HEK293 (cell line): ENCODE data around the gene MGLL.
A peak's percentile ranks its signal among the peaks of the same experiment; 100 is the strongest.

Source experiments
- CTCF ChIA-PET: fragments of 350-600 bp; formaldehyde crosslinking; extraction: SDS; loops from one replicate; lab custom pipeline; 2021; ENCODE audit warnings: antibody characterized with exemption; lab: Yijun Ruan, JAX
- POLR2A ChIA-PET: fragments of 300-600 bp; formaldehyde crosslinking; extraction: SDS; loops from one replicate; lab custom pipeline; 2020; ENCODE audit warnings: antibody characterized with exemption, inconsistent platforms; lab: Yijun Ruan, JAX
- H3K27ac ChIP-seq: fragments of 200-500 bp; sonication (Bioruptor generic); 2 replicates; pipeline ENCODE4 v1.5.1; 2014; ENCODE audit warnings: low read depth, low read length, control low read depth, inconsistent platforms; ENCODE audit errors: extremely low read depth
- H3K36me3 ChIP-seq, 2 experiments: fragments of 200-500 bp in 1 of 2; sonication (Bioruptor generic) in 1 of 2; 1 replicate in 1 of 2; 2 replicates in 1 of 2; pipeline ENCODE4 v1.5.1; 2014 to 2017; ENCODE audit warnings: inconsistent platforms in 2 of 2, low read length in 2 of 2; ENCODE audit not compliant: control insufficient read depth in 2 of 2, insufficient read depth in 1 of 2
- H3K4me1 ChIP-seq: fragments of 200-500 bp; sonication (Bioruptor generic); 2 replicates; pipeline ENCODE4 v1.5.1; 2014; ENCODE audit warnings: mild to moderate bottlenecking, low read length, inconsistent platforms; ENCODE audit not compliant: control insufficient read depth, insufficient read depth
- H3K4me3 ChIP-seq: 2 replicates; pipeline ENCODE4 v1.5.1; 2011; ENCODE audit warnings: low read depth, mild to moderate bottlenecking, control low read depth, low read length, moderate library complexity
- H3K9me3 ChIP-seq: fragments of 200-500 bp; sonication (Bioruptor generic); 2 replicates; pipeline ENCODE4 v1.5.1; 2014; ENCODE audit warnings: low read depth, low read length, inconsistent platforms; ENCODE audit not compliant: control insufficient read depth, insufficient read depth
- IKZF3 ChIP-seq: fragments of 450-650 bp; IDR thresholded peaks from 2 replicates; pipeline ENCODE4 v1.5.0; 2018; ENCODE audit warnings: missing biosample characterization, mild to moderate bottlenecking, missing genetic modification characterization, moderate library complexity
- KLF17 ChIP-seq: fragments of 450-650 bp; formaldehyde crosslinking; IDR thresholded peaks from 2 replicates; pipeline ENCODE4 v1.5.1; 2016; ENCODE audit warnings: missing biosample characterization, missing genetic modification characterization
- SP2 ChIP-seq: fragments of 450-650 bp; formaldehyde crosslinking; IDR thresholded peaks from 2 replicates; pipeline ENCODE4 v1.5.1; 2016; ENCODE audit warnings: missing biosample characterization, missing genetic modification characterization
- ZBTB48 ChIP-seq: fragments of 450-650 bp; formaldehyde crosslinking; IDR thresholded peaks from 2 replicates; pipeline ENCODE4 v1.5.1; 2016; ENCODE audit warnings: missing biosample characterization, missing genetic modification characterization
- ZFP69B ChIP-seq: fragments of 450-650 bp; formaldehyde crosslinking; IDR thresholded peaks from 2 replicates; pipeline ENCODE4 v1.5.1; 2016; ENCODE audit warnings: missing biosample characterization, missing genetic modification characterization
- ZNF121 ChIP-seq: fragments of 450-650 bp; formaldehyde crosslinking; IDR thresholded peaks from 2 replicates; pipeline ENCODE4 v1.5.1; 2016; ENCODE audit warnings: missing biosample characterization, missing genetic modification characterization
- ZNF133 ChIP-seq: fragments of 450-650 bp; formaldehyde crosslinking; IDR thresholded peaks from 2 replicates; pipeline ENCODE4 v1.5.1; 2016; ENCODE audit warnings: missing biosample characterization, missing genetic modification characterization
- ZNF140 ChIP-seq: fragments of 450-650 bp; formaldehyde crosslinking; IDR thresholded peaks from 2 replicates; pipeline ENCODE4 v1.5.1; 2016; ENCODE audit warnings: missing biosample characterization, missing genetic modification characterization
- ZNF169 ChIP-seq: fragments of 450-650 bp; formaldehyde crosslinking; IDR thresholded peaks from 2 replicates; pipeline ENCODE4 v1.5.1; 2016; ENCODE audit warnings: missing biosample characterization, missing genetic modification characterization
- ZNF2 ChIP-seq: fragments of 450-650 bp; formaldehyde crosslinking; IDR thresholded peaks from 2 replicates; pipeline ENCODE4 v1.5.1; 2016; ENCODE audit warnings: missing biosample characterization, missing genetic modification characterization
- ZNF24 ChIP-seq: fragments of 450-650 bp; formaldehyde crosslinking; IDR thresholded peaks from 2 replicates; pipeline ENCODE4 v1.5.1; 2016; ENCODE audit warnings: missing biosample characterization, missing genetic modification characterization
- ZNF26 ChIP-seq: fragments of 450-650 bp; formaldehyde crosslinking; IDR thresholded peaks from 2 replicates; pipeline ENCODE4 v1.5.1; 2016; ENCODE audit warnings: missing biosample characterization, missing genetic modification characterization
- ZNF302 ChIP-seq: fragments of 450-650 bp; formaldehyde crosslinking; IDR thresholded peaks from 2 replicates; pipeline ENCODE4 v1.5.1; 2016; ENCODE audit warnings: missing biosample characterization, missing genetic modification characterization, low read depth
- ZNF501 ChIP-seq: fragments of 450-650 bp; formaldehyde crosslinking; IDR thresholded peaks from 2 replicates; pipeline ENCODE4 v1.5.1; 2016; ENCODE audit warnings: missing biosample characterization, missing genetic modification characterization
- ZNF544 ChIP-seq: fragments of 450-650 bp; formaldehyde crosslinking; IDR thresholded peaks from 2 replicates; pipeline ENCODE4 v1.5.0; 2017; ENCODE audit warnings: missing biosample characterization, missing genetic modification characterization
- ZNF596 ChIP-seq: fragments of 450-650 bp; IDR thresholded peaks from 2 replicates; pipeline ENCODE4 v1.5.0; 2018; ENCODE audit warnings: missing biosample characterization, mild to moderate bottlenecking, missing genetic modification characterization, moderate library complexity
- ZNF670 ChIP-seq: fragments of 450-650 bp; formaldehyde crosslinking; IDR thresholded peaks from 2 replicates; pipeline ENCODE4 v1.5.1; 2016; ENCODE audit warnings: missing biosample characterization, missing genetic modification characterization, low read depth
- ZSCAN4 ChIP-seq: fragments of 450-650 bp; formaldehyde crosslinking; IDR thresholded peaks from 2 replicates; pipeline ENCODE4 v1.5.1; 2017; ENCODE audit warnings: missing biosample characterization, missing genetic modification characterization
- TF ChIP-seq, protein P1 (sequence below): fragments of 450-650 bp; formaldehyde crosslinking; IDR thresholded peaks from 2 replicates; pipeline ENCODE4 v1.5.1; 2016; ENCODE audit warnings: missing biosample characterization, missing genetic modification characterization
- TF ChIP-seq, protein P2 (sequence below): fragments of 450-650 bp; formaldehyde crosslinking; IDR thresholded peaks from 2 replicates; pipeline ENCODE4 v1.5.1; 2016; ENCODE audit warnings: missing biosample characterization, missing genetic modification characterization
- TF ChIP-seq, protein P3 (sequence below): fragments of 450-650 bp; formaldehyde crosslinking; IDR thresholded peaks from 2 replicates; pipeline ENCODE4 v1.5.1; 2016; ENCODE audit warnings: missing biosample characterization, missing genetic modification characterization, low read depth

The MGLL gene

GRCh38 chr3:127825756-127826155 is 3.4 kb upstream of the MGLL start:
- no peak for TF ChIP-seq SP2
- no peak for TF ChIP-seq ZNF302
- TF ChIP-seq ZNF140: no peak
- TF ChIP-seq, protein P1, sequence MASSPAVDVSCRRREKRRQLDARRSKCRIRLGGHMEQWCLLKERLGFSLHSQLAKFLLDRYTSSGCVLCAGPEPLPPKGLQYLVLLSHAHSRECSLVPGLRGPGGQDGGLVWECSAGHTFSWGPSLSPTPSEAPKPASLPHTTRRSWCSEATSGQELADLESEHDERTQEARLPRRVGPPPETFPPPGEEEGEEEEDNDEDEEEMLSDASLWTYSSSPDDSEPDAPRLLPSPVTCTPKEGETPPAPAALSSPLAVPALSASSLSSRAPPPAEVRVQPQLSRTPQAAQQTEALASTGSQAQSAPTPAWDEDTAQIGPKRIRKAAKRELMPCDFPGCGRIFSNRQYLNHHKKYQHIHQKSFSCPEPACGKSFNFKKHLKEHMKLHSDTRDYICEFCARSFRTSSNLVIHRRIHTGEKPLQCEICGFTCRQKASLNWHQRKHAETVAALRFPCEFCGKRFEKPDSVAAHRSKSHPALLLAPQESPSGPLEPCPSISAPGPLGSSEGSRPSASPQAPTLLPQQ: no peak
- TF ChIP-seq KLF17 (tag by site-specific recombination): no peak
- no peak for TF ChIP-seq ZNF121 (tag by site-specific recombination)

GRCh38 chr3:127824151-127824825 is 2.0 kb upstream of the MGLL start:
- TF ChIP-seq ZNF596 (tag by site-specific recombination) (no peak), ZNF140 (no peak), ZSCAN4 (no peak), ZNF2 (tag by site-specific recombination) (no peak), ZNF169 (no peak), ZNF26 (tag by site-specific recombination) (no peak)
- Histone ChIP-seq H3K4me3 (no peak overlapping the region), H3K4me1 (0 out of 2 replicates have a peak, but pooled peaks cover 2% of the 10 kb centered on the region), H3K27ac (no peak overlapping the region), H3K36me3 (no peaks in the 10 kb centered on the region), H3K9me3 (no peaks in the 10 kb centered on the region)
- ChIA-PET CTCF (interaction anchor here (1.7 to 2.9 kb wide), 2 partner anchors 7 to 172 kb away, joined by 6 to 9 read pairs; no protein-coding TSS in a partner anchor), POLR2A (no interaction called here)

More at GRCh38 chr3:127825756-127826155, 3.4 kb upstream of the MGLL start:
- H3K4me1 ChIP-seq: 0 out of 2 replicates have a peak, but pooled peaks cover under 1% of the 10 kb centered on the region
- H3K4me3 ChIP-seq: no peak overlapping the region
- H3K9me3 ChIP-seq: no peaks in the 10 kb centered on the region
- CTCF ChIA-PET: interaction anchor here (1.2 to 2.9 kb wide), 3 partner anchors 34 to 174 kb away, joined by 3 to 9 read pairs (median 4); no protein-coding TSS in a partner anchor
- no peak overlapping the region for H3K27ac ChIP-seq
- POLR2A ChIA-PET: no interaction called here
- H3K36me3 ChIP-seq: no peaks in the 10 kb centered on the region

- Histone ChIP-seq H3K9me3 (no peaks in the 10 kb centered on the region), H3K4me1 (0 out of 2 replicates have a peak, but pooled peaks cover 2% of the 10 kb centered on the region), H3K36me3 (no peaks in the 10 kb centered on the region), H3K27ac (no peak overlapping the region; the same call in 1 of the 2 replicates), H3K4me3 (peak overlapping the region; percentile 20)
- ChIA-PET CTCF (interaction anchor here (0.6 to 1.7 kb wide), 2 partner anchors 8 to 1317 kb away, joined by 4 to 6 read pairs; no protein-coding TSS in a partner anchor), POLR2A (interaction anchor here (1.4 to 1.5 kb wide), 2 partner anchors 33 to 34 kb away, joined by 3 to 4 read pairs; no protein-coding TSS in a partner anchor)
- TF ChIP-seq, protein P2, sequence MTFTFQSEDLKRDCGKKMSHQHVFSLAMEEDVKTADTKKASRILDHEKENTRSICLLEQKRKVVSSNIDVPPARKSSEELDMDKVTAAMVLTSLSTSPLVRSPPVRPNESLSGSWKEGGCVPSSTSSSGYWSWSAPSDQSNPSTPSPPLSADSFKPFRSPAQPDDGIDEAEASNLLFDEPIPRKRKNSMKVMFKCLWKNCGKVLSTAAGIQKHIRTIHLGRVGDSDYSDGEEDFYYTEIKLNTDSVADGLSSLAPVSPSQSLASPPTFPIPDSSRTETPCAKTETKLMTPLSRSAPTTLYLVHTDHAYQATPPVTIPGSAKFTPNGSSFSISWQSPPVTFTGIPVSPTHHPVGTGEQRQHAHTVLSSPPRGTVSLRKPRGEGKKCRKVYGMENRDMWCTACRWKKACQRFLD (tag by site-specific recombination): no peak
- no peak for TF ChIP-seq ZNF670
- no peak for TF ChIP-seq ZNF544
- TF ChIP-seq ZNF133 (tag by site-specific recombination): no peak
- TF ChIP-seq ZNF501 (tag by site-specific recombination): no peak
- TF ChIP-seq ZNF24 (tag by site-specific recombination): no peak
- peak; percentile 54; the same call in 1 of the 2 replicates for TF ChIP-seq ZSCAN4
- TF ChIP-seq, protein P3, sequence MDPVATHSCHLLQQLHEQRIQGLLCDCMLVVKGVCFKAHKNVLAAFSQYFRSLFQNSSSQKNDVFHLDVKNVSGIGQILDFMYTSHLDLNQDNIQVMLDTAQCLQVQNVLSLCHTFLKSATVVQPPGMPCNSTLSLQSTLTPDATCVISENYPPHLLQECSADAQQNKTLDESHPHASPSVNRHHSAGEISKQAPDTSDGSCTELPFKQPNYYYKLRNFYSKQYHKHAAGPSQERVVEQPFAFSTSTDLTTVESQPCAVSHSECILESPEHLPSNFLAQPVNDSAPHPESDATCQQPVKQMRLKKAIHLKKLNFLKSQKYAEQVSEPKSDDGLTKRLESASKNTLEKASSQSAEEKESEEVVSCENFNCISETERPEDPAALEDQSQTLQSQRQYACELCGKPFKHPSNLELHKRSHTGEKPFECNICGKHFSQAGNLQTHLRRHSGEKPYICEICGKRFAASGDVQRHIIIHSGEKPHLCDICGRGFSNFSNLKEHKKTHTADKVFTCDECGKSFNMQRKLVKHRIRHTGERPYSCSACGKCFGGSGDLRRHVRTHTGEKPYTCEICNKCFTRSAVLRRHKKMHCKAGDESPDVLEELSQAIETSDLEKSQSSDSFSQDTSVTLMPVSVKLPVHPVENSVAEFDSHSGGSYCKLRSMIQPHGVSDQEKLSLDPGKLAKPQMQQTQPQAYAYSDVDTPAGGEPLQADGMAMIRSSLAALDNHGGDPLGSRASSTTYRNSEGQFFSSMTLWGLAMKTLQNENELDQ (tag by site-specific recombination): no peak
- 0 out of 2 replicates have a peak, but pooled peaks have one; percentile 26 for TF ChIP-seq ZBTB48 (tag by site-specific recombination)
- TF ChIP-seq ZFP69B (tag by site-specific recombination): no peak
- TF ChIP-seq IKZF3 (tag by site-specific recombination): no peak
Measured at GRCh38 chr3:127823426-127823857, 1.1 kb upstream of the MGLL start.
